Activated CD4-positive, alpha-beta T cell treated with anti-CD3 and anti-CD28 coated beads for 4 hours (primary cell): ENCODE measurements around the gene RGR.

Experiments
- DNase-seq, 2 donors: peaks; one replicate each; pipeline ENCODE4 v3.0.0-alpha.2; 2020

Gene RGR

GRCh38 chr10:84302223-84302622 lies 57.4 kb downstream of the RGR start:
- DNase-seq, result no peak

- DNase-seq, result no peak
Measured at GRCh38 chr10:84306751-84307384, 62.0 kb downstream of the RGR start.

DNA sequence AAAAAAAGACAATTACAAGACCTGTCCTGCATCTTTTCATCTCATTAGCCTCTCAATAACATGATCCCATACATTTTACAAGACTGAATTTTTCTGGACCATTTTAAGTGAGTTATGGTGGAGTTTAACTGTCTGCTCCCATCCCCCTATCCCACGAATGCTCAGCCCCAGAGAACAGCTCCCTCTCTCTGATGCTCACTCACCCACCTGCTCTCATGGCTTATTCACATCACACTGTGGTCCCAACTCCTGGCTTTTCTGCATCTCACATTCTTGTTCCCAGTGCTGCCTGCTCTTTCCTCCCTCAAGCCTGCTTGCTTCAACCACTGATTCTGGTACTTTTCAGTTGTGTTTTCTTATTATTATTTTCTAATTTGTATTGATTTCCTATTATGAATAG lies 63.2 kb downstream of the RGR start:
- DNase-seq, result no peak

- DNase-seq, result peak; percentile 23 to 34
Measured at GRCh38 chr10:84308481-84309304, 63.8 kb downstream of the RGR start.
